ENCODE measurements around the gene NRL.

NRL gene

GRCh38 chr14:24065408-24065807, 49.3 kb downstream of the NRL start:
- DNase-seq (ENCODE audit: low read depth in 2 of 2), result no peak

GRCh38 chr14:24064856-24065255, 49.9 kb downstream of the NRL start:
- DNase-seq (ENCODE audit: low read depth in 2 of 2), result no peak

- DNase-seq (ENCODE audit: low read depth in 2 of 2), result no peak
Observed at GRCh38 chr14:24064091-24064795, 50.5 kb downstream of the NRL start.

GRCh38 chr14:24063263-24063836, 51.4 kb downstream of the NRL start:
- no peak for DNase-seq (ENCODE audit: low read depth in 2 of 2)

- DNase-seq (ENCODE audit: low read depth in 2 of 2), result no peak
Observed at GRCh38 chr14:24062216-24062980, 52.4 kb downstream of the NRL start.

- no peak for DNase-seq (ENCODE audit: low read depth in 2 of 2)
Observed at GRCh38 chr14:24060984-24061913, 53.5 kb downstream of the NRL start.

GRCh38 chr14:24060443-24060842, 54.3 kb downstream of the NRL start:
- no peak for DNase-seq (ENCODE audit: low read depth in 2 of 2)

- DNase-seq (ENCODE audit: low read depth in 2 of 2), result no peak
Observed at GRCh38 chr14:24059841-24060388, 54.8 kb downstream of the NRL start.

GRCh38 chr14:24058951-24059475, 55.7 kb downstream of the NRL start:
- DNase-seq (ENCODE audit: low read depth in 2 of 2), result no peak

- DNase-seq (ENCODE audit: low read depth in 2 of 2), result no peak
Observed at GRCh38 chr14:24058260-24058950, 56.3 kb downstream of the NRL start.

GRCh38 chr14:24057867-24058259, 56.9 kb downstream of the NRL start:
- DNase-seq (ENCODE audit: low read depth in 2 of 2), result no peak

- no peak for DNase-seq (ENCODE audit: low read depth in 2 of 2)
Observed at GRCh38 chr14:24057271-24057670, 57.5 kb downstream of the NRL start.

- DNase-seq (ENCODE audit: low read depth in 2 of 2), result no peak
Observed at GRCh38 chr14:24056800-24057184, 58.0 kb downstream of the NRL start.

GRCh38 chr14:24055971-24056799, 58.6 kb downstream of the NRL start:
- no peak for DNase-seq (ENCODE audit: low read depth in 2 of 2)

- DNase-seq (ENCODE audit: low read depth in 2 of 2), result no peak
Observed at GRCh38 chr14:24054646-24055045, 60.1 kb downstream of the NRL start.

GRCh38 chr14:24054324-24054641, 60.5 kb downstream of the NRL start:
- DNase-seq (ENCODE audit: low read depth in 2 of 2), result no peak

GRCh38 chr14:24053548-24054323, 61.0 kb downstream of the NRL start:
- DNase-seq (ENCODE audit: low read depth in 2 of 2), result no peak

GRCh38 chr14:24052656-24053547, 61.8 kb downstream of the NRL start:
- DNase-seq (ENCODE audit: low read depth in 2 of 2), result peak; percentile 48 to 51
